Measurements from ENCODE around the gene DALRD3.
A peak's percentile ranks its signal among the peaks of the same experiment; 100 is the strongest.

DALRD3 gene

GRCh38 chr3:49004352-49005302 is 13.8 kb downstream of the DALRD3 start:
- no peak for ATAC-seq

- ATAC-seq: no peak
Measured at GRCh38 chr3:49001155-49001554, 17.2 kb downstream of the DALRD3 start.

GRCh38 chr3:48999085-48999858 is 19.1 kb downstream of the DALRD3 start:
- no peak for ATAC-seq

- ATAC-seq: no peak
Measured at GRCh38 chr3:48997714-48998637, 20.4 kb downstream of the DALRD3 start.

- ATAC-seq: no peak
Measured at GRCh38 chr3:48997102-48997635, 21.2 kb downstream of the DALRD3 start.

- no peak for ATAC-seq
Measured at GRCh38 chr3:48996640-48997039, 21.7 kb downstream of the DALRD3 start.

GRCh38 chr3:48993834-48994233 is 24.5 kb downstream of the DALRD3 start:
- ATAC-seq: no peak

GRCh38 chr3:48991851-48992545 is 26.4 kb downstream of the DALRD3 start:
- ATAC-seq: no peak

- peak; percentile 8 to 21 for ATAC-seq
Measured at GRCh38 chr3:48990636-48991469, 27.5 kb downstream of the DALRD3 start.

- ATAC-seq: peak; percentile 78 to 80
Measured at GRCh38 chr3:48989796-48990635, 28.4 kb downstream of the DALRD3 start, which contains the start of gene P4HTM. Gene P4HTM, plus strand, starts transcription at chr3:48990241. Its CDS starts 16 bp downstream, at chr3:48990257.

GRCh38 chr3:48989126-48989795 is 29.1 kb downstream of the DALRD3 start:
- no peak for ATAC-seq

- no peak for ATAC-seq
Measured at GRCh38 chr3:48985831-48986376, 32.5 kb downstream of the DALRD3 start.

GRCh38 chr3:48984663-48985062 is 33.7 kb downstream of the DALRD3 start:
- no peak for ATAC-seq

- no peak for ATAC-seq
Measured at GRCh38 chr3:48983096-48983495, 35.3 kb downstream of the DALRD3 start.

GRCh38 chr3:48982686-48983085 is 35.7 kb downstream of the DALRD3 start:
- ATAC-seq: no peak

GRCh38 chr3:48982016-48982415 is 36.4 kb downstream of the DALRD3 start:
- no peak for ATAC-seq

- ATAC-seq: no peak
Measured at GRCh38 chr3:48980295-48980694, 38.1 kb downstream of the DALRD3 start.

GRCh38 chr3:48979451-48979850 is 38.9 kb downstream of the DALRD3 start:
- ATAC-seq: no peak
